OCI-LY7 (cell line): ENCODE data around the gene IGF1. TPM values are rescaled to one million over a fixed set of nuclear protein-coding genes. Genes with fewer than 3 reads are reported as not detected.

Experiments used
- BruUV-seq: library from RNA; stranded (reverse); fragments of 400-500 nt; replicated peaks from 2 replicates; lab custom pipeline; 2021; lab: Mats Ljungman, UMichigan
- CTCF ChIA-PET: fragments of 300-600 bp; sonication (Branson Sonifier 250); formaldehyde crosslinking; loops from one replicate; lab custom pipeline; 2022; ENCODE audit warnings: antibody characterized with exemption; ENCODE audit not compliant: unreplicated experiment; lab: Charles Lee
- POLR2A ChIA-PET: fragments of 300-600 bp; sonication (Branson Sonifier 250); formaldehyde crosslinking; loops from one replicate; lab custom pipeline; 2022; ENCODE audit warnings: antibody characterized with exemption; lab: Charles Lee
- DNase-seq: peaks from one replicate; pipeline ENCODE4 v3.0.0-alpha.2; 2015; ENCODE audit warnings: low spot score
- H2AFZ ChIP-seq: fragments of 200-600 bp; sonication (generic), shearing (Covaris generic); 2 replicates; pipeline ENCODE4 v1.6.1; 2014; ENCODE audit warnings: mild to moderate bottlenecking, antibody characterized with exemption, low read length, moderate library complexity
- H3K27ac ChIP-seq: fragments of 200-600 bp; sonication (generic); 2 replicates; pipeline ENCODE4 v1.5.1; 2014; ENCODE audit warnings: mixed run types, low read depth, mild to moderate bottlenecking, moderate library complexity, low read length, inconsistent platforms; ENCODE audit not compliant: poor library complexity, severe bottlenecking
- H3K36me3 ChIP-seq: fragments of 200-600 bp; sonication (generic); 2 replicates; pipeline ENCODE4 v1.6.1; 2014; ENCODE audit warnings: mild to moderate bottlenecking, antibody characterized with exemption, low read length, moderate library complexity, mixed read lengths; ENCODE audit not compliant: insufficient read depth
- H3K4me1 ChIP-seq: fragments of 200-600 bp; sonication (generic); 2 replicates; pipeline ENCODE4 v1.5.1; 2014; ENCODE audit warnings: mild to moderate bottlenecking, low read length; ENCODE audit not compliant: insufficient read depth, poor library complexity, severe bottlenecking
- H3K4me2 ChIP-seq: fragments of 200-600 bp; sonication (generic); 2 replicates; pipeline ENCODE4 v1.6.1; 2014; ENCODE audit warnings: mild to moderate bottlenecking, low read length
- H3K4me3 ChIP-seq: fragments of 200-600 bp; sonication (generic); 2 replicates; pipeline ENCODE4 v1.5.1; 2014; ENCODE audit warnings: mild to moderate bottlenecking, low read depth, low read length; ENCODE audit not compliant: poor library complexity, severe bottlenecking
- H3K79me2 ChIP-seq: fragments of 200-600 bp; sonication (generic); 2 replicates; pipeline ENCODE4 v1.6.1; 2016; ENCODE audit warnings: low read depth, mild to moderate bottlenecking, low read length, moderate library complexity, mixed read lengths; ENCODE audit not compliant: insufficient read depth
- H3K9me2 ChIP-seq: fragments of 200-600 bp; sonication (generic); 2 replicates; pipeline ENCODE4 v1.6.1; 2016; ENCODE audit warnings: mild to moderate bottlenecking, low read length, mixed read lengths; ENCODE audit not compliant: insufficient read depth
- H3K9me3 ChIP-seq: fragments of 200-600 bp; sonication (generic); 2 replicates; pipeline ENCODE4 v1.6.1; 2014; ENCODE audit warnings: mild to moderate bottlenecking, mixed run types, low read length, mixed read lengths
- H4K20me1 ChIP-seq: fragments of 200-600 bp; sonication (generic); 2 replicates; pipeline ENCODE4 v1.6.1; 2014; ENCODE audit warnings: mild to moderate bottlenecking, antibody characterized with exemption, low read length, moderate library complexity, mixed read lengths; ENCODE audit not compliant: insufficient read depth
- EZH2phosphoT487 ChIP-seq: fragments of 200-600 bp; sonication (generic); IDR thresholded peaks from 2 replicates; pipeline ENCODE4 v1.6.1; 2018; ENCODE audit warnings: low read depth, borderline replicate concordance, mild to moderate bottlenecking, mixed run types, antibody characterized with exemption, low read length, moderate library complexity, mixed read lengths
- intact Hi-C: fragments of 100-400 bp; cut with micrococcal nuclease; formaldehyde crosslinking; loops from one replicate; pipeline ENCODE4 v1.10.0; 2022; ENCODE audit not compliant: unreplicated experiment
- total RNA-seq, 2 experiments: library from RNA; depleted of rRNA in 1 of 2; stranded (reverse); fragments of >200 nt in 1 of 2; shearing (Covaris generic) in 1 of 2; gene quantifications; 2 replicates each; pipeline ENCODE4 v1.2.3, GENCODE V29; 2014 to 2022
- TF ChIP-seq, protein P1 (sequence below): fragments of 200-600 bp; sonication (generic); conservative IDR thresholded peaks from 2 replicates; pipeline ENCODE4 v1.5.1; 2014; ENCODE audit warnings: mild to moderate bottlenecking, antibody characterized with exemption, low read length, moderate library complexity, mixed read lengths

Gene IGF1
- total RNA-seq, 2 experiments from 2014 or later = not detected

DNA sequence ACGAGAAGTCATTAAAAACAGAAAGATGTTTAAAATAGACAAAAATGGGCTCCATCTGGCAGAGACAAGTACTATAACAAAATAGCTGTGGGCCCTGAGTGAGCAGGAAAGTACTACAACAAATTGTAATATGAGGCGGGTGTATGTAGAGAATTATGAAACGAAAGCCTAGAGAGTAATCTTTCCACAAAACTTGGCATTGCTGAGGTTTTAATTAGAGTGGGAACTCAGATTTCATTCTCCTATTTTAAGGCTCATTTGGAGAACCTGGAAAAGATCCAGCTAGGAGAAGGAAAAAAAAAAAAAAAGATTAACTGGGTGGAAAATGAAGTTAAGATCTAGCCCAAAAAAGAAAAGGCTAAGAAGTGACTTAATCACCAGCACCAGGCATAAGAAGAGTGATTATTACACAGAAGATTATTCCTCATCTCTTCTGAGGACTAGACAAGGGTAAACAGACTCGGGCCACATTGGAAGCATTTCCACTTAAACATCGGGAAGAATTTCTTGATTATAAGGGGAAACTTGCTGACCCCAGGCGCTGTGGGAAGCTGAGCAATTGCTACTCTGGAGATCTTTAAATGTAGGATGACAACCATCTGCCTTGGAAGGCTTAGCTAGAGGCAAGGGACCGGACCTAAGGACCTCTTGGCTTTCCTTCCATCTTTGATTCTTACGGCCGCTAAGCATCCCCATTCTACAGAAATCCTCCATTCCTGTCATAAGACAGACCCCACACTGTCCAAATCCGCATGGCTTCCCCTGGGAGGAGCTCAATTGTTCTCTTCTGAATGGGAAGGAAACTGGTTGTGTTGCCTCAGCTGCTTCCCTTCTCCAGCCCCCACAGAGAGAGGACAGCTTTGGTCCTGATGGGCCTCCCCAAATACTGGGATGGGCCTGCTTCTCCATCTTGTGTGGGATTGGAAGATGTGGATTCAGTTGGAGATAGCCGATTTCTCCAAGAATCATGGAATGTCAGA, 40.6 kb downstream of the IGF1 start:
- Histone ChIP-seq H4K20me1 (no peaks in the 10 kb centered on the region), H3K4me1 (no peaks in the 10 kb centered on the region), H3K27ac (no peak overlapping the region), H3K4me3 (no peak overlapping the region), H3K9me3 (no peaks in the 10 kb centered on the region), H3K4me2 (no peak overlapping the region), H3K79me2 (no peaks in the 10 kb centered on the region), H3K9me2 (no peaks in the 10 kb centered on the region), H2AFZ (no peak overlapping the region), H3K36me3 (no peaks in the 10 kb centered on the region)
- intact Hi-C loops = no loop called here
- BruUV-seq = no TSS peak
- TF ChIP-seq, protein P1, sequence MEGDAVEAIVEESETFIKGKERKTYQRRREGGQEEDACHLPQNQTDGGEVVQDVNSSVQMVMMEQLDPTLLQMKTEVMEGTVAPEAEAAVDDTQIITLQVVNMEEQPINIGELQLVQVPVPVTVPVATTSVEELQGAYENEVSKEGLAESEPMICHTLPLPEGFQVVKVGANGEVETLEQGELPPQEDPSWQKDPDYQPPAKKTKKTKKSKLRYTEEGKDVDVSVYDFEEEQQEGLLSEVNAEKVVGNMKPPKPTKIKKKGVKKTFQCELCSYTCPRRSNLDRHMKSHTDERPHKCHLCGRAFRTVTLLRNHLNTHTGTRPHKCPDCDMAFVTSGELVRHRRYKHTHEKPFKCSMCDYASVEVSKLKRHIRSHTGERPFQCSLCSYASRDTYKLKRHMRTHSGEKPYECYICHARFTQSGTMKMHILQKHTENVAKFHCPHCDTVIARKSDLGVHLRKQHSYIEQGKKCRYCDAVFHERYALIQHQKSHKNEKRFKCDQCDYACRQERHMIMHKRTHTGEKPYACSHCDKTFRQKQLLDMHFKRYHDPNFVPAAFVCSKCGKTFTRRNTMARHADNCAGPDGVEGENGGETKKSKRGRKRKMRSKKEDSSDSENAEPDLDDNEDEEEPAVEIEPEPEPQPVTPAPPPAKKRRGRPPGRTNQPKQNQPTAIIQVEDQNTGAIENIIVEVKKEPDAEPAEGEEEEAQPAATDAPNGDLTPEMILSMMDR = no peak
- no peak for TF ChIP-seq EZH2phosphoT487
- ChIA-PET POLR2A (no interaction called here), CTCF (no interaction called here)
- DNase-seq = no peak

DNA sequence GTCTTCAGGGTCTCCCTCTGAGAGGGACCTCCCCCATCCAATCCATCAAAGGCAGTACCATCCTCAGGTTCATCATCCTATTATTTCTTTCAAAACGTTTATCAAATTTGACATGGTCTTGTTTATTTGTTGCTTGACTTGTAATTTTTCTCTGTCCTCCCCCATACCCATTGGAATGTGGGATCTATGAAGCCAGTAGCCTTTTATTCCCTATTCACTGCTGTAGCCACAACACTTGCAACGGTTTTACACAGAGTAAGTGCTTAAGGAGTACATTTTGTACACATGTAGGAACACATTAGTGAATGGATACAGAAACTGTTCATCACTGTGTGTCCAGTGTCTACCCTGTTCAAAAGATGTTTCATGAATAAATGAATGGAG, 41.5 kb downstream of the IGF1 start:
- BruUV-seq = no TSS peak
- Histone ChIP-seq H3K4me2 (no peak overlapping the region), H3K4me1 (no peaks in the 10 kb centered on the region), H3K27ac (no peak overlapping the region), H3K9me3 (no peaks in the 10 kb centered on the region), H3K36me3 (no peaks in the 10 kb centered on the region), H3K9me2 (no peaks in the 10 kb centered on the region), H3K4me3 (no peak overlapping the region), H4K20me1 (no peaks in the 10 kb centered on the region), H2AFZ (no peak overlapping the region), H3K79me2 (no peaks in the 10 kb centered on the region)
- CTCF ChIA-PET = no interaction called here
- no peak for DNase-seq
- TF ChIP-seq, protein P1 = no peak
- TF ChIP-seq EZH2phosphoT487 = no peak
- intact Hi-C loops = no loop called here
- POLR2A ChIA-PET = no interaction called here
